GM12801 (cell line): ENCODE data around the gene CACNA1C.

Experiments used
- CTCF ChIP-seq: IDR thresholded peaks from one replicate; pipeline ENCODE4 v1.5.1; 2011; ENCODE audit warnings: control low read depth; ENCODE audit not compliant: insufficient read length; ENCODE audit errors: extremely low read depth

CACNA1C gene

DNA sequence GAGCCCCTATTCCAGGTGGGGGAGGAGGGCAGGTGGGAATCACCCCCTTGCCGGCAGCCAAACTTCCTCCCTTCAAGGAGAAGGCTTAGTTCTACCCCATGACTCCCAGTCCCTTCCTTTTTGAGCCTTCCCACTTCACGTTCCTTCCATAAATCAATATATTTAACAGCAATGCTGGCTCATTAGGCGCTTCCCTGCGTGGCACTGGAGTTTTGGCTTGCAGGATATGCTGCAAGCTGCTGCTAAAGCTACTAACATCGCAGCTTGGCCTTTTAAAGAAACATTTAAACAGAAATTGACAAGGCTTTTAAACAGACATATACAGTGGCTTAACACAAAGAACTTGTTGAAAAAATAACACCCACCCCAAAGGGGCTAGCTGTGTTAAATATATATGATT lies 434.0 kb downstream of the CACNA1C start:
- TF ChIP-seq CTCF, result no peak

- no peak for TF ChIP-seq CTCF
Measured at GRCh38 chr12:2487278-2487677, 434.5 kb downstream of the CACNA1C start.

GRCh38 chr12:2488131-2488530 lies 435.3 kb downstream of the CACNA1C start:
- no peak for TF ChIP-seq CTCF

GRCh38 chr12:2488596-2488995 lies 435.8 kb downstream of the CACNA1C start:
- no peak for TF ChIP-seq CTCF

- no peak for TF ChIP-seq CTCF
Measured at GRCh38 chr12:2489275-2489674, 436.5 kb downstream of the CACNA1C start.

GRCh38 chr12:2490831-2491230 lies 438.0 kb downstream of the CACNA1C start:
- TF ChIP-seq CTCF, result no peak

DNA sequence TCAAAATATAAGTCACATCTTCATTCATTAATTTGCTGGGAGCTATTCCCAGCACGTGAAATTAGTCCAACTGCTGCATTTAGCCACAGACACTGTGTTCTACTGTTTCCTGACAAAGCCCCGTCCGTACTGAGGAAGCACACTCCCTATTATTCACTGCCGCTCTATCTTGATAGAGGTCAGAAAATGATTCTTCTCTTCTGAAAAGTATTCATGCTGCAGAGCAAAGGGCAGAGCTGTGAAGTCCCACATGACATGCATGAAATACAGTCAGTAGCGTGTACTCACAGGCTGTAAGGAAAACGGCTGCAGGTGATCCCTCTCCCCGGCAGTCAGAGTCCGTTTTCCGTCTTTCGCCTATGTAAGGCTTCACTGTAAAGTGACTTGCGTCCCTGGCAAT lies 439.4 kb downstream of the CACNA1C start:
- no peak for TF ChIP-seq CTCF

DNA sequence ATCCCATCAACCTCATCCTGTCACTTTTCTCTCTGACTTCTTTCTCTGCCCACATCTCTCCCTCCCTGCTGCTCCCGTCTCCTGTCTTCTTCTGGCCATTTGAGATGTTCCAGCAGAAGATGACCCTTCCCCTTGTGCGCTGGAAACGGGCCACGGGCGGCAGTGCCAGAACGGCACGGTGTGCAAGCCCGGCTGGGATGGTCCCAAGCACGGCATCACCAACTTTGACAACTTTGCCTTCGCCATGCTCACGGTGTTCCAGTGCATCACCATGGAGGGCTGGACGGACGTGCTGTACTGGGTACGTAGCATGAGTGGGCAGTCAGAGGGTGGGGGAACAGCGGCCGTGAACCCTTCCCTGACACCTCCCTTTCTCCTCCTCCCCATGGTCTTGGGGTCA lies 440.3 kb downstream of the CACNA1C start:
- no peak for TF ChIP-seq CTCF
